Activated naive CD8-positive, alpha-beta T cell treated with anti-CD3 and anti-CD28 coated beads, Interleukin-2, amount 50 U/mL, for 24 hours (primary cell): ENCODE measurements around the gene SPRR1A.
"Not testable (repeated sequence)": the region's sequence is repeated elsewhere in the genome, so short reads cannot be mapped to it uniquely, and the experiment has no call there.

Experiments used
- ATAC-seq: fragments of 150-1000 bp; cut with Tn5 transposase; one replicate; pipeline ENCODE4 v1.10.0; 2021
- DNase-seq: peaks from one replicate; pipeline ENCODE4 v3.0.0; 2021
- H3K27ac Mint-ChIP-seq: one replicate; pipeline ENCODE4 v1.8.0; 2021; ENCODE audit warnings: mild to moderate bottlenecking, mixed read lengths
- H3K27me3 Mint-ChIP-seq: one replicate; pipeline ENCODE4 v1.8.0; 2021; ENCODE audit warnings: mixed read lengths
- H3K36me3 Mint-ChIP-seq: one replicate; pipeline ENCODE4 v1.8.0; 2021; ENCODE audit warnings: low read depth, mixed read lengths
- H3K4me1 Mint-ChIP-seq: one replicate; pipeline ENCODE4 v1.8.0; 2021; ENCODE audit warnings: mixed read lengths
- H3K4me3 Mint-ChIP-seq: one replicate; pipeline ENCODE4 v1.8.0; 2021; ENCODE audit warnings: mild to moderate bottlenecking, moderate library complexity, mixed read lengths
- H3K9me3 Mint-ChIP-seq: one replicate; pipeline ENCODE4 v1.8.0; 2021; ENCODE audit warnings: mixed read lengths

The SPRR1A gene

GRCh38 chr1:152993186-152993585 lies 9.3 kb downstream of the SPRR1A start:
- peaks cover 4% of the 10 kb centered on the region for H3K9me3 Mint-ChIP-seq
- H3K36me3 Mint-ChIP-seq = no peaks in the 10 kb centered on the region
- H3K27ac Mint-ChIP-seq = no peak overlapping the region
- no peak overlapping the region for H3K4me3 Mint-ChIP-seq
- DNase-seq (no peak), ATAC-seq (no peak)
- no peaks in the 10 kb centered on the region for H3K4me1 Mint-ChIP-seq
- peaks cover 15% of the 10 kb centered on the region for H3K27me3 Mint-ChIP-seq

GRCh38 chr1:152995842-152996241 lies 12.0 kb downstream of the SPRR1A start:
- no peaks in the 10 kb centered on the region for H3K4me1 Mint-ChIP-seq
- H3K27me3 Mint-ChIP-seq = peaks cover 21% of the 10 kb centered on the region
- no peak overlapping the region for H3K4me3 Mint-ChIP-seq
- H3K36me3 Mint-ChIP-seq = no peaks in the 10 kb centered on the region
- DNase-seq (no peak), ATAC-seq (no peak)
- H3K9me3 Mint-ChIP-seq = peaks cover 4% of the 10 kb centered on the region
- H3K27ac Mint-ChIP-seq = no peak overlapping the region

- Mint-ChIP-seq H3K4me3 (no peak overlapping the region), H3K36me3 (no peaks in the 10 kb centered on the region), H3K27ac (no peak overlapping the region), H3K9me3 (peaks cover 4% of the 10 kb centered on the region), H3K4me1 (no peaks in the 10 kb centered on the region), H3K27me3 (peaks cover 20% of the 10 kb centered on the region)
- DNase-seq (no peak), ATAC-seq (no peak)
Measured at GRCh38 chr1:152996633-152997400, 12.9 kb downstream of the SPRR1A start.

GRCh38 chr1:152997901-152998300 lies 14.0 kb downstream of the SPRR1A start:
- ATAC-seq (no peak), DNase-seq (no peak)
- no peak overlapping the region for H3K27ac Mint-ChIP-seq
- H3K36me3 Mint-ChIP-seq = no peaks in the 10 kb centered on the region
- peaks cover 17% of the 10 kb centered on the region for H3K27me3 Mint-ChIP-seq
- peaks cover 4% of the 10 kb centered on the region for H3K9me3 Mint-ChIP-seq
- H3K4me3 Mint-ChIP-seq = no peak overlapping the region
- H3K4me1 Mint-ChIP-seq = no peaks in the 10 kb centered on the region

- ATAC-seq = no peak
- no peak for DNase-seq
- no peaks in the 10 kb centered on the region for H3K4me1 Mint-ChIP-seq
- H3K27me3 Mint-ChIP-seq = peaks cover 16% of the 10 kb centered on the region
- no peak overlapping the region for H3K4me3 Mint-ChIP-seq
- H3K27ac Mint-ChIP-seq = no peak overlapping the region
- peaks cover 4% of the 10 kb centered on the region for H3K9me3 Mint-ChIP-seq
- no peaks in the 10 kb centered on the region for H3K36me3 Mint-ChIP-seq
Measured at GRCh38 chr1:152998476-152998875, 14.6 kb downstream of the SPRR1A start.

- Mint-ChIP-seq H3K4me1 (no peaks in the 10 kb centered on the region), H3K27me3 (peaks cover 16% of the 10 kb centered on the region), H3K27ac (no peak overlapping the region), H3K4me3 (no peak overlapping the region), H3K36me3 (no peaks in the 10 kb centered on the region), H3K9me3 (peaks cover 4% of the 10 kb centered on the region)
- DNase-seq (no peak), ATAC-seq (no peak)
Measured at GRCh38 chr1:152999818-153000217, 15.9 kb downstream of the SPRR1A start.

- H3K4me1 Mint-ChIP-seq = no peaks in the 10 kb centered on the region
- no peak overlapping the region for H3K27ac Mint-ChIP-seq
- no peaks in the 10 kb centered on the region for H3K36me3 Mint-ChIP-seq
- H3K27me3 Mint-ChIP-seq = peaks cover 16% of the 10 kb centered on the region
- H3K9me3 Mint-ChIP-seq = peaks cover 4% of the 10 kb centered on the region
- no peak for ATAC-seq
- DNase-seq = no peak
- no peak overlapping the region for H3K4me3 Mint-ChIP-seq
Measured at GRCh38 chr1:153000294-153000693, 16.4 kb downstream of the SPRR1A start.

- DNase-seq (no peak), ATAC-seq (no peak)
- H3K36me3 Mint-ChIP-seq = no peaks in the 10 kb centered on the region
- peaks cover 16% of the 10 kb centered on the region for H3K27me3 Mint-ChIP-seq
- no peak within 1 kb of the TSS for H3K27ac Mint-ChIP-seq
- H3K4me3 Mint-ChIP-seq = no peak within 1 kb of the TSS
- no peaks in the 10 kb centered on the region for H3K9me3 Mint-ChIP-seq
- no peaks in the 10 kb centered on the region for H3K4me1 Mint-ChIP-seq
Measured at GRCh38 chr1:153001382-153001781, 17.5 kb downstream of the SPRR1A start, which contains the start of gene SPRR3. SPRR3 (plus strand) TSS chr1:153001749; CDS start chr1:153003021, 1,272 bp downstream.

GRCh38 chr1:153011235-153011758 lies 27.4 kb downstream of the SPRR1A start:
- not testable (repeated sequence) for H3K4me1 Mint-ChIP-seq, H3K27ac Mint-ChIP-seq

GRCh38 chr1:153021829-153022228 lies 37.9 kb downstream of the SPRR1A start:
- H3K4me1 Mint-ChIP-seq, H3K4me3 Mint-ChIP-seq, ATAC-seq, H3K9me3 Mint-ChIP-seq, H3K36me3 Mint-ChIP-seq, DNase-seq, H3K27ac Mint-ChIP-seq: not testable (repeated sequence)
- peaks cover 21% of the 10 kb centered on the region for H3K27me3 Mint-ChIP-seq

More at GRCh38 chr1:153011235-153011758, 27.4 kb downstream of the SPRR1A start:
- not testable (repeated sequence) for ATAC-seq, H3K4me3 Mint-ChIP-seq, H3K36me3 Mint-ChIP-seq, H3K9me3 Mint-ChIP-seq, DNase-seq
- H3K27me3 Mint-ChIP-seq = peaks cover 14% of the 10 kb centered on the region

- not testable (repeated sequence) for DNase-seq, H3K4me1 Mint-ChIP-seq, H3K9me3 Mint-ChIP-seq, H3K27ac Mint-ChIP-seq, ATAC-seq, H3K4me3 Mint-ChIP-seq, H3K36me3 Mint-ChIP-seq
- peaks cover 23% of the 10 kb centered on the region for H3K27me3 Mint-ChIP-seq
Measured at GRCh38 chr1:153022340-153022739, 38.5 kb downstream of the SPRR1A start.

GRCh38 chr1:153023109-153023508 lies 39.2 kb downstream of the SPRR1A start:
- Mint-ChIP-seq H3K36me3 (no peaks in the 10 kb centered on the region), H3K4me1 (no peaks in the 10 kb centered on the region), H3K9me3 (peaks cover 2% of the 10 kb centered on the region), H3K27ac (no peak overlapping the region), H3K4me3 (no peak overlapping the region), H3K27me3 (peaks cover 25% of the 10 kb centered on the region)
- DNase-seq (no peak), ATAC-seq (no peak)

GRCh38 chr1:153024413-153024812 lies 40.5 kb downstream of the SPRR1A start:
- Mint-ChIP-seq H3K4me1 (no peaks in the 10 kb centered on the region), H3K36me3 (no peaks in the 10 kb centered on the region), H3K27ac (no peak overlapping the region), H3K4me3 (no peak overlapping the region), H3K9me3 (peaks cover 3% of the 10 kb centered on the region), H3K27me3 (peaks cover 19% of the 10 kb centered on the region)
- no peak for ATAC-seq
- DNase-seq = no peak

GRCh38 chr1:153025797-153026196 lies 41.9 kb downstream of the SPRR1A start:
- H3K9me3 Mint-ChIP-seq = peaks cover 3% of the 10 kb centered on the region
- H3K4me1 Mint-ChIP-seq = no peaks in the 10 kb centered on the region
- H3K36me3 Mint-ChIP-seq = no peaks in the 10 kb centered on the region
- H3K4me3 Mint-ChIP-seq = no peak overlapping the region
- no peak for DNase-seq
- no peak for ATAC-seq
- H3K27ac Mint-ChIP-seq = no peak overlapping the region
- peaks cover 16% of the 10 kb centered on the region for H3K27me3 Mint-ChIP-seq

GRCh38 chr1:153028766-153029165 lies 44.9 kb downstream of the SPRR1A start:
- no peak overlapping the region for H3K27ac Mint-ChIP-seq
- DNase-seq = no peak
- peaks cover 16% of the 10 kb centered on the region for H3K27me3 Mint-ChIP-seq
- no peak overlapping the region for H3K4me3 Mint-ChIP-seq
- peaks cover 3% of the 10 kb centered on the region for H3K9me3 Mint-ChIP-seq
- H3K4me1 Mint-ChIP-seq = no peaks in the 10 kb centered on the region
- ATAC-seq = no peak
- H3K36me3 Mint-ChIP-seq = no peaks in the 10 kb centered on the region
